ENCODE data around the gene TPGS2.

TPGS2 gene

GRCh38 chr18:36813824-36814223 is 15.0 kb downstream of the TPGS2 start:
- TF ChIP-seq, protein P1, sequence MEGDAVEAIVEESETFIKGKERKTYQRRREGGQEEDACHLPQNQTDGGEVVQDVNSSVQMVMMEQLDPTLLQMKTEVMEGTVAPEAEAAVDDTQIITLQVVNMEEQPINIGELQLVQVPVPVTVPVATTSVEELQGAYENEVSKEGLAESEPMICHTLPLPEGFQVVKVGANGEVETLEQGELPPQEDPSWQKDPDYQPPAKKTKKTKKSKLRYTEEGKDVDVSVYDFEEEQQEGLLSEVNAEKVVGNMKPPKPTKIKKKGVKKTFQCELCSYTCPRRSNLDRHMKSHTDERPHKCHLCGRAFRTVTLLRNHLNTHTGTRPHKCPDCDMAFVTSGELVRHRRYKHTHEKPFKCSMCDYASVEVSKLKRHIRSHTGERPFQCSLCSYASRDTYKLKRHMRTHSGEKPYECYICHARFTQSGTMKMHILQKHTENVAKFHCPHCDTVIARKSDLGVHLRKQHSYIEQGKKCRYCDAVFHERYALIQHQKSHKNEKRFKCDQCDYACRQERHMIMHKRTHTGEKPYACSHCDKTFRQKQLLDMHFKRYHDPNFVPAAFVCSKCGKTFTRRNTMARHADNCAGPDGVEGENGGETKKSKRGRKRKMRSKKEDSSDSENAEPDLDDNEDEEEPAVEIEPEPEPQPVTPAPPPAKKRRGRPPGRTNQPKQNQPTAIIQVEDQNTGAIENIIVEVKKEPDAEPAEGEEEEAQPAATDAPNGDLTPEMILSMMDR (IDR thresholded peaks at IDR 0.05; ENCODE audit: insufficient read depth, low read length, poor library complexity, severe bottlenecking): no peak
- Histone ChIP-seq H3K4me3 (replicated peaks; ENCODE audit: low read depth, low read length) (no peak overlapping the region), H3K27me3 (replicated peaks; ENCODE audit: control insufficient read depth, insufficient read depth, low read length) (no peaks in the 10 kb centered on the region), H3K36me3 (ENCODE audit: control insufficient read depth, insufficient read depth, low read length) (peaks cover 7% of the 10 kb centered on the region)
- no peak for DNase-seq (ENCODE audit: extremely low read depth, insufficient read length)

GRCh38 chr18:36813101-36813775 is 15.6 kb downstream of the TPGS2 start:
- no peaks in the 10 kb centered on the region for H3K27me3 ChIP-seq (replicated peaks; ENCODE audit: control insufficient read depth, insufficient read depth, low read length)
- peaks cover 7% of the 10 kb centered on the region for H3K36me3 ChIP-seq (ENCODE audit: control insufficient read depth, insufficient read depth, low read length)
- no peak for DNase-seq (ENCODE audit: extremely low read depth, insufficient read length)
- TF ChIP-seq, protein P1 (IDR thresholded peaks at IDR 0.05; ENCODE audit: insufficient read depth, low read length, poor library complexity, severe bottlenecking): no peak
- no peak overlapping the region for H3K4me3 ChIP-seq (replicated peaks; ENCODE audit: low read depth, low read length)

DNA sequence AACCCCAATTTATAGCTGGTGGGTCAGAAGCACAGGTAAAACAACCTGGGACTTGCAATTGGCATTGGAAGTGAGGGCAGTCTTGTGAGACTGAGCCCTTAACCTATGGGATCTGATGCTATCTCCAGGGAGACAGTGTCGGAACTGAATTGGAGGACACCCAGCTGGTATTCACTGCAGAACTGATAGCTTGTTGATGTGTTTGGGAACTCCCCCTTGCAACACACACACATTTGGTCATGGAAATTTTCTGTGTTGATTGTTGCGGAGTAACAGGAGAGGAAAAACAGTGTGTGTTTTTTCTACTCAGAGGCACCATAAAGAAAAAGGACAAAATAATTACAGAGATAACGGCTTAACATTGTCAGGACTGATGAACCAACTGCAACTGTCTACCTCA is 16.1 kb downstream of the TPGS2 start:
- peaks cover 8% of the 10 kb centered on the region for H3K36me3 ChIP-seq (ENCODE audit: control insufficient read depth, insufficient read depth, low read length)
- TF ChIP-seq, protein P1 (IDR thresholded peaks at IDR 0.05; ENCODE audit: insufficient read depth, low read length, poor library complexity, severe bottlenecking): no peak
- no peak overlapping the region for H3K4me3 ChIP-seq (replicated peaks; ENCODE audit: low read depth, low read length)
- H3K27me3 ChIP-seq (replicated peaks; ENCODE audit: control insufficient read depth, insufficient read depth, low read length): no peaks in the 10 kb centered on the region
- no peak for DNase-seq (ENCODE audit: extremely low read depth, insufficient read length)

DNA sequence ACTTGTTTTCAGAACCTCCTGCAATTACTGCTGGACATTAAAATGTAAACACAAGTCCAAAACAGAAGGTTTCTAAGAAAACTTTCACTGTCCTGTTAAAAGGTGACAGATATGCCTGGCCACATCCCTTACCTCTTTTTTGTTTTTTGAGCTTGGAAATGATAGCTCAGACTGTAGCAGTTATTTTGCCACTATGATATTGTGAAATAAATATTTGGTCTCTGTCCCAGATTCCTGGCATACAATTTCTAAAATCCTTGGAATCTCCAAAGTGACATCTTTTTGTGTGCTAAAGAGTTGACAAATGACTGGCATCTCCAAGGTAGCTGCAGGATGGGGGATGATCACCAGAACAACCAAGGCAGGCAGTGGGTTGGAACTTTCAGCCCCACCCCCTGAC is 16.8 kb downstream of the TPGS2 start:
- TF ChIP-seq, protein P1 (IDR thresholded peaks at IDR 0.05; ENCODE audit: insufficient read depth, low read length, poor library complexity, severe bottlenecking): no peak
- DNase-seq (ENCODE audit: extremely low read depth, insufficient read length): no peak
- Histone ChIP-seq H3K36me3 (ENCODE audit: control insufficient read depth, insufficient read depth, low read length) (peaks cover 5% of the 10 kb centered on the region), H3K4me3 (replicated peaks; ENCODE audit: low read depth, low read length) (no peak overlapping the region), H3K27me3 (replicated peaks; ENCODE audit: control insufficient read depth, insufficient read depth, low read length) (no peaks in the 10 kb centered on the region)

DNA sequence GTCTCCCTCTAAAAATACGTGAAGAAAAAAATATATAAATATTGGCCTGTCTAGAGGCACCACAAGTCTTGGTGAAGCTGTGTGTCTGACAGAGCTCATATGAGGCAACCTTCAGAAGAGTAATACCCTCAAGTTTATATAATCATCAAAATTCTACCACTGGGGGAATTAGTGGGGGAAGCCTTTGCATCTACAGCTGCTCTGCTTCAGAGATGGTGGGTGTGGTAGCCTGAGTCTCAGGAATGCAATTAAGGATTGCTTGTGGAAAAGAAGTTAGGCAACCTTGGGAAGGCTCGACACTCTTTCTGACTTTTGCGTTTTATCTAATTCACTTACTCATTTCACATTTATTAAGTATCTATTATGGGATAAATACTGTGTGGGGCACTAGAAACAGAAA is 17.4 kb downstream of the TPGS2 start:
- TF ChIP-seq, protein P1 (IDR thresholded peaks at IDR 0.05; ENCODE audit: insufficient read depth, low read length, poor library complexity, severe bottlenecking): no peak
- Histone ChIP-seq H3K27me3 (replicated peaks; ENCODE audit: control insufficient read depth, insufficient read depth, low read length) (no peaks in the 10 kb centered on the region), H3K36me3 (ENCODE audit: control insufficient read depth, insufficient read depth, low read length) (peaks cover 5% of the 10 kb centered on the region), H3K4me3 (replicated peaks; ENCODE audit: low read depth, low read length) (no peak overlapping the region)
- DNase-seq (ENCODE audit: extremely low read depth, insufficient read length): no peak
